ENCODE results near the gene PARP8.

PARP8 gene

DNA sequence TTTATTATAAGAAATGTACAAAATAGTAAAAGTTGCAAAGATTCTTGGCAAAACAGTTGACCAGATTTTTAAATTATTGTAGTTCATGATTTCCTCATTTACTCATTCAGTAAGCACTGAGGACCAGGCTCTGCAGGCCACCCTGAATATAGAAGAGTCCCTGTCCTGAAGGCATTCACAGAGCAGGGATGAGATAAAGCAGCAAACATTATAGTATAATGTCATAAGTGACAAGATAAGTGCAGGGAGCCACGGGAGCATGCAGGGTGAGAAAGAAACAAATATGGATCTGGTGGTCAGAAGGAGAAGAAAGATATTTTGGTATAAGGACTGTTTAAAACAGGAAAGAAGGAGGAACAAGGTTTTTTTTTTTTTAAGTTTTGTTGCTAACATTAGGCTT lies 46.0 kb downstream of the PARP8 start:
- H2AFZ ChIP-seq (ENCODE audit: low read depth, low read length) = no peak overlapping the region
- H3K4me2 ChIP-seq (ENCODE audit: insufficient read depth, low read length) = peak overlapping the region; percentile 61; the same call in 1 of the 2 replicates
- DNase-seq = no peak
- ATAC-seq (ENCODE audit: insufficient read depth, low read depth) = no peak
- no peaks in the 10 kb centered on the region for H3K36me3 ChIP-seq (ENCODE audit: insufficient read depth, low read length)
- peak overlapping the region; percentile 77 for H3K27ac ChIP-seq (ENCODE audit: low read length)
- 0 out of 2 replicates have a peak, but pooled peaks cover 2% of the 10 kb centered on the region for H4K20me1 ChIP-seq (ENCODE audit: insufficient read depth, low read length)
- peaks cover 53% of the 10 kb centered on the region for H3K4me1 ChIP-seq (ENCODE audit: insufficient read depth, low read length)
- TF ChIP-seq, protein P1, sequence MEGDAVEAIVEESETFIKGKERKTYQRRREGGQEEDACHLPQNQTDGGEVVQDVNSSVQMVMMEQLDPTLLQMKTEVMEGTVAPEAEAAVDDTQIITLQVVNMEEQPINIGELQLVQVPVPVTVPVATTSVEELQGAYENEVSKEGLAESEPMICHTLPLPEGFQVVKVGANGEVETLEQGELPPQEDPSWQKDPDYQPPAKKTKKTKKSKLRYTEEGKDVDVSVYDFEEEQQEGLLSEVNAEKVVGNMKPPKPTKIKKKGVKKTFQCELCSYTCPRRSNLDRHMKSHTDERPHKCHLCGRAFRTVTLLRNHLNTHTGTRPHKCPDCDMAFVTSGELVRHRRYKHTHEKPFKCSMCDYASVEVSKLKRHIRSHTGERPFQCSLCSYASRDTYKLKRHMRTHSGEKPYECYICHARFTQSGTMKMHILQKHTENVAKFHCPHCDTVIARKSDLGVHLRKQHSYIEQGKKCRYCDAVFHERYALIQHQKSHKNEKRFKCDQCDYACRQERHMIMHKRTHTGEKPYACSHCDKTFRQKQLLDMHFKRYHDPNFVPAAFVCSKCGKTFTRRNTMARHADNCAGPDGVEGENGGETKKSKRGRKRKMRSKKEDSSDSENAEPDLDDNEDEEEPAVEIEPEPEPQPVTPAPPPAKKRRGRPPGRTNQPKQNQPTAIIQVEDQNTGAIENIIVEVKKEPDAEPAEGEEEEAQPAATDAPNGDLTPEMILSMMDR (IDR thresholded peaks at IDR 0.05; ENCODE audit: borderline replicate concordance, extremely low read depth, low read length, poor library complexity, severe bottlenecking) = no peak
- TF ChIP-seq EZH2 (IDR thresholded peaks at IDR 0.05; ENCODE audit: borderline replicate concordance, low read depth, low read length, severe bottlenecking) = no peak
- H3K79me2 ChIP-seq (ENCODE audit: insufficient read depth, low read length) = peaks cover 94% of the 10 kb centered on the region
- H3K27me3 ChIP-seq (ENCODE audit: insufficient read depth, low read length, poor library complexity) = no peaks in the 10 kb centered on the region
- no peak overlapping the region; a peak in 1 of 4 replicates for H3K4me3 ChIP-seq (ENCODE audit: low read depth in 1 of 2, low read length in 2 of 2)
- H3K9me3 ChIP-seq (ENCODE audit: insufficient read depth, low read length, severe bottlenecking) = no peaks in the 10 kb centered on the region
- H3K9ac ChIP-seq (ENCODE audit: low read depth, low read length) = peak overlapping the region; percentile 44

DNA sequence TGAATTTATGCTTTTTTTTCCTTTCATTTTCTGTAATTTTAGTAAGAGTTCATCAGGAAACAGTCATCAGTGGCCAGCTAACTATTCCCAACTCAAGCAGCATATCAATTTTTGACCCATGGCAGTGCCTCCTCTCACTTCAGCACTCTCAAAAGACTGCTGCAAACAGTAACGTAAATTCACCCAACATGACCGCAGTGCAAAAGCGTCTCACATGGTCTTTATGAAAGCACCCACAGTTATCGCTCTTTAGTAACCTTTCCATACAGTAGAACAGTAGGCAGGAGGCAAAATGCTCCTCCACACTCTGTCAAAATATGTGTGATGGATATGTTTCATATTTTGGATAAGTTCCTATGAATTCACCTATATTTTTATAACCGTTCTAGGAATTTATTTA lies 48.6 kb downstream of the PARP8 start:
- 0 out of 2 replicates have a peak, but pooled peaks cover 2% of the 10 kb centered on the region for H4K20me1 ChIP-seq (ENCODE audit: insufficient read depth, low read length)
- no peak overlapping the region for H3K4me2 ChIP-seq (ENCODE audit: insufficient read depth, low read length)
- no peaks in the 10 kb centered on the region for H3K9me3 ChIP-seq (ENCODE audit: insufficient read depth, low read length, severe bottlenecking)
- H3K9ac ChIP-seq (ENCODE audit: low read depth, low read length) = no peak overlapping the region
- H3K27ac ChIP-seq (ENCODE audit: low read length) = no peak overlapping the region
- no peak for ATAC-seq (ENCODE audit: insufficient read depth, low read depth)
- H3K79me2 ChIP-seq (ENCODE audit: insufficient read depth, low read length) = peaks cover 95% of the 10 kb centered on the region
- no peaks in the 10 kb centered on the region for H3K27me3 ChIP-seq (ENCODE audit: insufficient read depth, low read length, poor library complexity)
- peaks cover 30% of the 10 kb centered on the region for H3K4me1 ChIP-seq (ENCODE audit: insufficient read depth, low read length)
- DNase-seq = no peak
- TF ChIP-seq, protein P1 (IDR thresholded peaks at IDR 0.05; ENCODE audit: borderline replicate concordance, extremely low read depth, low read length, poor library complexity, severe bottlenecking) = no peak
- no peak for TF ChIP-seq EZH2 (IDR thresholded peaks at IDR 0.05; ENCODE audit: borderline replicate concordance, low read depth, low read length, severe bottlenecking)
- no peaks in the 10 kb centered on the region for H3K36me3 ChIP-seq (ENCODE audit: insufficient read depth, low read length)
- H3K4me3 ChIP-seq (ENCODE audit: low read depth in 1 of 2, low read length in 2 of 2) = no peak overlapping the region
- no peak overlapping the region for H2AFZ ChIP-seq (ENCODE audit: low read depth, low read length)

DNA sequence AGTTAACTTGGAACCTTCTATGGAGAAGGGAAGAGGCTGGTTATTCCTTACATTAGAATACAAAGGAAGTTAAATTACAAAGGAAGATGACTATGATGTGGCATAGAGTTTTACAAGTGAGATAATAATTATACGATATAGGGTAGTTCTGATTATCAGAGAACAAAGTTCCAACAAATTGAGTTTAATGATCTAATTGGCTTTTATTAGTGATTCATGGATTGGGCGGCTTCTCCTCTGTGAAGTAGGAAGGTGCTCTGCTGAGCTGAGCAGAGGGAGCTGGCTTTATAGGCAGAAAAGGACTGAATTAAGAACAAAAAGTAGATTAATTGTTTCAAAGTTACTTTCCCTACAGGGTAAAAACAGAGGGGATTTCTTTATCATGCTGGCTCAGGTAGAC lies 49.7 kb downstream of the PARP8 start:
- no peaks in the 10 kb centered on the region for H3K36me3 ChIP-seq (ENCODE audit: insufficient read depth, low read length)
- ATAC-seq (ENCODE audit: insufficient read depth, low read depth) = no peak
- H3K9ac ChIP-seq (ENCODE audit: low read depth, low read length) = no peak overlapping the region
- H3K27ac ChIP-seq (ENCODE audit: low read length) = peak overlapping the region; percentile 8; the same call in 1 of the 2 replicates
- H3K4me2 ChIP-seq (ENCODE audit: insufficient read depth, low read length) = no peak overlapping the region
- no peaks in the 10 kb centered on the region for H3K27me3 ChIP-seq (ENCODE audit: insufficient read depth, low read length, poor library complexity)
- no peak for DNase-seq
- no peaks in the 10 kb centered on the region for H3K9me3 ChIP-seq (ENCODE audit: insufficient read depth, low read length, severe bottlenecking)
- H4K20me1 ChIP-seq (ENCODE audit: insufficient read depth, low read length) = peaks cover 5% of the 10 kb centered on the region; the same call in 1 of the 2 replicates
- no peak overlapping the region for H2AFZ ChIP-seq (ENCODE audit: low read depth, low read length)
- TF ChIP-seq EZH2 (IDR thresholded peaks at IDR 0.05; ENCODE audit: borderline replicate concordance, low read depth, low read length, severe bottlenecking) = no peak
- TF ChIP-seq, protein P1 (IDR thresholded peaks at IDR 0.05; ENCODE audit: borderline replicate concordance, extremely low read depth, low read length, poor library complexity, severe bottlenecking) = no peak
- no peak overlapping the region for H3K4me3 ChIP-seq (ENCODE audit: low read depth in 1 of 2, low read length in 2 of 2)
- peaks cover 19% of the 10 kb centered on the region for H3K4me1 ChIP-seq (ENCODE audit: insufficient read depth, low read length)
- H3K79me2 ChIP-seq (ENCODE audit: insufficient read depth, low read length) = peaks cover 97% of the 10 kb centered on the region

Measured in DND-41 (cell line).